BJ (cell line): ENCODE results near the gene ADGRD2. TPM values are rescaled to one million over a fixed set of nuclear protein-coding genes. Genes with fewer than 3 reads are reported as not detected.

ENCODE experiments used
- CTCF ChIA-PET: fragments of 350-600 bp; formaldehyde crosslinking; extraction: SDS; loops from one replicate; lab custom pipeline; 2021; ENCODE audit warnings: antibody characterized with exemption, inconsistent platforms; lab: Yijun Ruan, JAX
- POLR2A ChIA-PET: fragments of 300-600 bp; sonication (Branson Sonifier 250); formaldehyde crosslinking; extraction: SDS; loops from one replicate; lab custom pipeline; 2021; ENCODE audit warnings: antibody characterized with exemption; lab: Charles Lee
- DNase-seq: peaks from one replicate; pipeline ENCODE4 v3.0.0-alpha.2; 2011; ENCODE audit warnings: low read depth
- H3K27me3 ChIP-seq: 2 replicates; pipeline ENCODE4 v1.6.0; 2011; ENCODE audit warnings: low read length; ENCODE audit not compliant: control insufficient read depth, insufficient read depth
- H3K36me3 ChIP-seq: 2 replicates; pipeline ENCODE4 v1.5.1; 2011; ENCODE audit warnings: low read length; ENCODE audit not compliant: control insufficient read depth, insufficient read depth
- H3K4me3 ChIP-seq: 2 replicates; pipeline ENCODE4 v1.5.1; 2011; ENCODE audit warnings: low read depth, mild to moderate bottlenecking, control low read depth, low read length
- CTCF ChIP-seq: IDR thresholded peaks from 2 replicates; pipeline ENCODE4 v1.5.1; 2011; ENCODE audit warnings: low read depth, mild to moderate bottlenecking, control low read depth, inconsistent platforms, low read length, moderate library complexity; ENCODE audit not compliant: insufficient read depth
- polyA plus RNA-seq: library from polyadenylated mRNA; depleted of rRNA; stranded (reverse); fragments of >200 nt; gene quantifications from 2 replicates; pipeline ENCODE4 v1.2.3, GENCODE V29; 2011

ADGRD2 gene
- polyA plus RNA-seq, 1 experiment = not detected

- POLR2A ChIA-PET = no interaction called here
- peaks cover 16% of the 10 kb centered on the region for H3K27me3 ChIP-seq
- CTCF ChIA-PET = interaction anchor here (0.5 to 1.2 kb wide), 3 partner anchors 10 to 299 kb away, joined by 3 read pairs; no protein-coding TSS in a partner anchor
- no peak for DNase-seq
- H3K4me3 ChIP-seq = no peak overlapping the region
- TF ChIP-seq CTCF = no peak
- no peaks in the 10 kb centered on the region for H3K36me3 ChIP-seq
Observed at GRCh38 chr9:124479371-124479770, 29.1 kb downstream of the ADGRD2 start.

GRCh38 chr9:124479947-124480620 lies 29.8 kb downstream of the ADGRD2 start:
- ChIA-PET CTCF (interaction anchor here (0.6 to 1.7 kb wide), 2 partner anchors 61 to 299 kb away, joined by 3 to 4 read pairs; no protein-coding TSS in a partner anchor), POLR2A (no interaction called here)
- peaks cover 14% of the 10 kb centered on the region for H3K27me3 ChIP-seq
- TF ChIP-seq CTCF = no peak
- DNase-seq = no peak
- H3K36me3 ChIP-seq = no peaks in the 10 kb centered on the region
- no peak overlapping the region for H3K4me3 ChIP-seq

GRCh38 chr9:124480621-124480981 lies 30.4 kb downstream of the ADGRD2 start:
- H3K4me3 ChIP-seq = no peak overlapping the region
- H3K27me3 ChIP-seq = peaks cover 17% of the 10 kb centered on the region
- ChIA-PET CTCF (interaction anchor here (1.7 kb wide), 1 partner anchor 61 kb away, joined by 4 read pairs; no protein-coding TSS in a partner anchor), POLR2A (no interaction called here)
- H3K36me3 ChIP-seq = no peaks in the 10 kb centered on the region
- DNase-seq = no peak
- peak; percentile 52 for TF ChIP-seq CTCF

GRCh38 chr9:124481115-124481514 lies 30.9 kb downstream of the ADGRD2 start:
- Histone ChIP-seq H3K36me3 (no peaks in the 10 kb centered on the region), H3K4me3 (no peak overlapping the region), H3K27me3 (peaks cover 18% of the 10 kb centered on the region)
- DNase-seq = no peak
- POLR2A ChIA-PET = no interaction called here
- TF ChIP-seq CTCF = no peak
- CTCF ChIA-PET = interaction anchor here (1.7 kb wide), 1 partner anchor 62 kb away, joined by 4 read pairs; no protein-coding TSS in a partner anchor

GRCh38 chr9:124482431-124483031 lies 32.3 kb downstream of the ADGRD2 start:
- CTCF ChIA-PET = no interaction called here
- Histone ChIP-seq H3K36me3 (no peaks in the 10 kb centered on the region), H3K4me3 (no peak overlapping the region), H3K27me3 (peaks cover 27% of the 10 kb centered on the region)
- no peak for TF ChIP-seq CTCF
- DNase-seq = no peak
- POLR2A ChIA-PET = no interaction called here
